ENCODE measurements around the gene SUPT6H. TPM values are rescaled to one million over a fixed set of nuclear protein-coding genes. Genes with fewer than 3 reads are reported as not detected.

The SUPT6H gene
- total and polyA plus RNA-seq, 9 of the 15 experiments (the other 6 are each of a cell fraction or from before 2014, with no cell fraction given) = 1.7 to 77.7 (median 49.2) TPM

DNA sequence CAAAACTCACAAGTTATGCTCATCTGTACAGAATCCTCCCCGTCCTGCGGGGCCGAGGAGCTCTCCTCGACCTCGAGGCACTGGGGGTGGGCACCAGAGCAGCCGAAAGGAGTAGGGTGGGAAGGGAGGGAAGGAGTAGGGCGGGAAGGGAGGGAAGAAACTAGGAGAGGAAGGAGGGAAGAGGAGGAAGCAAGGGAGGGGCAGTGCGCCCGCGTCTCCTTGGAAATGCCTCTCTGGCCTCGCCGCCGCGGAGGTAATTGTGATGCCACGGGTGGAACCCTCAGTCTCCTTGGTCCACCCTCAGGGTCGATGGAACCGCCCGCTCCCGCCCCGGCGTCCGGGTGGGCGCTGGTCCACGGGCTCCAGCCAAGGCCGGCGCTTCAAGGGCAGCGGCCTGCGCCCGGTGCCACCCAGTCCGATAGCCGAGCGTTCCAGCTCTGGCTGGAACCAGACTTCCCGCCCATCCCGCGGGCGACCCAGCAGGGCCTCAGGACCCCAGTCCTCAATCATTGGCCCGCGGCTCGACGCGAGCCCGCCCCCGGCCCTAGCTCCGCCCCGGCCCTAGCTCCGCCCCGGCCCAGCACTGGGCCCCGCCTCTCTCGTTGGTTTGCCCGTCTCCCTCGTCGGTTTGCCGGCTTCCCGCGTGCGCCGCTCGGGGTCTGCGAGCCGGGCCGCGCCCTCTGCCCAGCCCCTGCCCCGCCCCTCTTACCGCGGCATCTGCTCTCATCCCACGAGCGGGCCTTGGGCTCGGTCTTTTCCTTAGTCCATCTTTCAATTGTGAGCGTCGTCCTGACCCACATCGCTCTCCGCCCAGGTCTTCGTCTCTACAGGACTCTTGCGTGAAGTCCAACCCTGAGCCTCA lies 49.1 kb downstream of the SUPT6H start (continued):
- no peak for TF ChIP-seq ZNF324 (CRISPR knock-in tag; IDR thresholded peaks at IDR 0.05)
- TF ChIP-seq HIVEP1 (CRISPR knock-in tag; IDR thresholded peaks at IDR 0.05) = 0 out of 2 replicates have a peak, but pooled peaks have one; percentile 38
- TF ChIP-seq MECOM (CRISPR knock-in tag; IDR thresholded peaks at IDR 0.05) = no peak
- no peak for TF ChIP-seq ZNF212 (CRISPR knock-in tag; IDR thresholded peaks at IDR 0.05)
- no peak for TF ChIP-seq CBFA2T3 (IDR thresholded peaks at IDR 0.05)
- TF ChIP-seq RBFOX2 (IDR thresholded peaks at IDR 0.05; ENCODE audit: low read depth, low read length) = peak; percentile 97
- TF ChIP-seq NCOA1 (IDR thresholded peaks at IDR 0.05; ENCODE audit: low read depth) = no peak; the same call in 1 of the 2 replicates
- no peak for TF ChIP-seq ZNF75A (CRISPR knock-in tag; IDR thresholded peaks at IDR 0.05)
- TF ChIP-seq ZNF785 (CRISPR knock-in tag; IDR thresholded peaks at IDR 0.05) = no peak
- TF ChIP-seq HLTF (IDR thresholded peaks at IDR 0.05) = peak; percentile 37; the same call in 1 of the 2 replicates
- TF ChIP-seq, protein P1, sequence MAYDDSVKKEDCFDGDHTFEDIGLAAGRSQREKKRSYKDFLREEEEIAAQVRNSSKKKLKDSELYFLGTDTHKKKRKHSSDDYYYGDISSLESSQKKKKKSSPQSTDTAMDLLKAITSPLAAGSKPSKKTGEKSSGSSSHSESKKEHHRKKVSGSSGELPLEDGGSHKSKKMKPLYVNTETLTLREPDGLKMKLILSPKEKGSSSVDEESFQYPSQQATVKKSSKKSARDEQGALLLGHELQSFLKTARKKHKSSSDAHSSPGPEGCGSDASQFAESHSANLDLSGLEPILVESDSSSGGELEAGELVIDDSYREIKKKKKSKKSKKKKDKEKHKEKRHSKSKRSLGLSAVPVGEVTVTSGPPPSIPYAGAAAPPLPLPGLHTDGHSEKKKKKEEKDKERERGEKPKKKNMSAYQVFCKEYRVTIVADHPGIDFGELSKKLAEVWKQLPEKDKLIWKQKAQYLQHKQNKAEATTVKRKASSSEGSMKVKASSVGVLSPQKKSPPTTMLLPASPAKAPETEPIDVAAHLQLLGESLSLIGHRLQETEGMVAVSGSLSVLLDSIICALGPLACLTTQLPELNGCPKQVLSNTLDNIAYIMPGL (CRISPR knock-in tag; IDR thresholded peaks at IDR 0.05) = peak; percentile 93
- no peak for TF ChIP-seq PHB (CRISPR knock-in tag; IDR thresholded peaks at IDR 0.05)
- no peak for TF ChIP-seq DDX20 (tag; IDR thresholded peaks at IDR 0.05; ENCODE audit: low read depth)
- TF ChIP-seq HNRNPLL (IDR thresholded peaks at IDR 0.05; ENCODE audit: low read depth, low read length, poor library complexity, severe bottlenecking) = no peak
- TF ChIP-seq, protein P2, sequence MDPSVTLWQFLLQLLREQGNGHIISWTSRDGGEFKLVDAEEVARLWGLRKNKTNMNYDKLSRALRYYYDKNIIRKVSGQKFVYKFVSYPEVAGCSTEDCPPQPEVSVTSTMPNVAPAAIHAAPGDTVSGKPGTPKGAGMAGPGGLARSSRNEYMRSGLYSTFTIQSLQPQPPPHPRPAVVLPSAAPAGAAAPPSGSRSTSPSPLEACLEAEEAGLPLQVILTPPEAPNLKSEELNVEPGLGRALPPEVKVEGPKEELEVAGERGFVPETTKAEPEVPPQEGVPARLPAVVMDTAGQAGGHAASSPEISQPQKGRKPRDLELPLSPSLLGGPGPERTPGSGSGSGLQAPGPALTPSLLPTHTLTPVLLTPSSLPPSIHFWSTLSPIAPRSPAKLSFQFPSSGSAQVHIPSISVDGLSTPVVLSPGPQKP (CRISPR knock-in tag; IDR thresholded peaks at IDR 0.05) = no peak
- TF ChIP-seq PHB2 (IDR thresholded peaks at IDR 0.05; ENCODE audit: low read depth) = no peak
- no peak for TF ChIP-seq IFI16 (CRISPR knock-in tag; IDR thresholded peaks at IDR 0.05)
- TF ChIP-seq ASH1L (IDR thresholded peaks at IDR 0.05; ENCODE audit: borderline replicate concordance, low read depth, partially characterized antibody) = no peak
- 0 out of 2 replicates have a peak, but pooled peaks have one; percentile 25 for TF ChIP-seq TAF7 (tag; IDR thresholded peaks at IDR 0.05)
- peak; percentile 82 for TF ChIP-seq RNF2 (IDR thresholded peaks at IDR 0.05)
- TF ChIP-seq, protein P3, sequence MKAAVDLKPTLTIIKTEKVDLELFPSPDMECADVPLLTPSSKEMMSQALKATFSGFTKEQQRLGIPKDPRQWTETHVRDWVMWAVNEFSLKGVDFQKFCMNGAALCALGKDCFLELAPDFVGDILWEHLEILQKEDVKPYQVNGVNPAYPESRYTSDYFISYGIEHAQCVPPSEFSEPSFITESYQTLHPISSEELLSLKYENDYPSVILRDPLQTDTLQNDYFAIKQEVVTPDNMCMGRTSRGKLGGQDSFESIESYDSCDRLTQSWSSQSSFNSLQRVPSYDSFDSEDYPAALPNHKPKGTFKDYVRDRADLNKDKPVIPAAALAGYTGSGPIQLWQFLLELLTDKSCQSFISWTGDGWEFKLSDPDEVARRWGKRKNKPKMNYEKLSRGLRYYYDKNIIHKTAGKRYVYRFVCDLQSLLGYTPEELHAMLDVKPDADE (conservative IDR thresholded peaks at IDR 0.05; ENCODE audit: control insufficient read depth, low read depth, low read length) = peak; percentile 79
- no peak for TF ChIP-seq ZNF311 (CRISPR knock-in tag; IDR thresholded peaks at IDR 0.05)
- peak; percentile 95 for TF ChIP-seq ZFX (CRISPR knock-in tag; IDR thresholded peaks at IDR 0.05)
- TF ChIP-seq ZNF174 (CRISPR knock-in tag; IDR thresholded peaks at IDR 0.05) = no peak
- TF ChIP-seq ZNF274 (IDR thresholded peaks at IDR 0.05; ENCODE audit: borderline replicate concordance, low read depth, low read length) = no peak
- TF ChIP-seq CBX5 (IDR thresholded peaks at IDR 0.05; ENCODE audit: borderline replicate concordance, low read depth) = no peak; the same call in 1 of the 2 replicates

All from K562 (cell line).